Sigmoid colon (tissue), 4 donors: ENCODE data around the gene SLC30A2.

Experiments
- CTCF ChIP-seq, 4 experiments: fragments of 450-650 bp in 3 of 4; fragments of 200-600 bp in 1 of 4; IDR thresholded peaks; one replicate each; pipeline ENCODE4 v1.5.1; 2016 to 2019; ENCODE audit warnings: antibody characterized with exemption in 4 of 4, mild to moderate bottlenecking in 3 of 4, moderate library complexity in 2 of 4
- EP300 ChIP-seq, 4 donors: sonication (generic); formaldehyde crosslinking; IDR thresholded peaks; one replicate each; pipeline ENCODE4 v1.6.1; 2017; ENCODE audit warnings: antibody characterized with exemption in 4 of 4
- POLR2AphosphoS5 ChIP-seq, 4 donors: sonication (generic); formaldehyde crosslinking; IDR thresholded peaks; one replicate each; pipeline ENCODE4 v1.6.1; 2017; ENCODE audit warnings: antibody characterized with exemption in 4 of 4

DNA sequence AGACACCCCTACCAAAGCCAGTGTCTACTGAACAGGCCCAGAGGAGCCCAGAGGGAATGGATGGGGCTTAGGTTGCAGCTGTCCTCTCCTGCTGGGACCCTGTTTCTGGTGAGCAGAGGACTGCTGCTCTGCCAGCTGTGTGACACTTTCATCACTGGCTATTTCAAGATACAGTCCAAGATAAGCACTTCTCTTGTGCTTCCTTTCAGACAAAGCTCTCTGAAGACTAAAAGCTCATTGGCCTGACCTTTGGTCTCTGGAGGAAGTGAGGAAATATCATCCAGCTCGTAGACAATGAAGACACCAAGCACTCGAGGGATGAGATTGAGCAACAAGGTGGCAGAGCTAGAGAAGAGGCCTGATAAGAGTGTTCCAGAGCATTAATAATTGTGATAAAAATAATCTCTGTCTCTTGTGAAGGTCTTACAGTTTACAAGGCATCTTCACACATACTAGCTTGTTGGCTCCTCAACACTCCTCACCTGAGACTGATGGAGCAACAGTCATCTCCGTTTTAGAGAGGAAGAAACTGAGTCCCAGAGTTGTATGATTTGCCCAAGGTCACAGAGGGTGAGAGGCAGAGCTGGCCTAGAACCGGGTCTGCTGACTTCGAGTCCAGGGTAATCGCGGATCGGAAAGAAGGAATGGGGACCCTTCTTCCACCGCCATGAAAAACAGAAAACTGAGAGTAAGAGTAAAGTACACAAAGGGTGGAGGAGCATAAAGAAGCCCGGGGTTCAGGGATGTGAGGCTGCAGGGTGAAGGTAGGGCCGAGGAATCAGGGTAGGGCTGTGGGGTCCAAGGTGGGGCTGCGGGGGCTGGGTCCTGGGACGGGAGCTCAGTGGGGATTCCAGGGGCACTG is 48.7 kb downstream of the SLC30A2 start:
- TF ChIP-seq CTCF (IDR thresholded peaks at IDR 0.05) (no peak), POLR2AphosphoS5 (IDR thresholded peaks at IDR 0.05) (peak in 3 of 4 donors; percentile 9 to 49 (median 29)), EP300 (IDR thresholded peaks at IDR 0.05) (no peak)
